GM19025 (cell line): Measurements from ENCODE around the gene JUN.

Source experiments
- ATAC-seq: cut with Tn5 transposase; IDR thresholded peaks from one replicate; pipeline ENCODE4 v1.9.1; 2021; ENCODE audit warnings: mild to moderate bottlenecking, low read depth, moderate library complexity; ENCODE audit not compliant: unreplicated experiment

The JUN gene

GRCh38 chr1:58784758-58785441 is 1.1 kb upstream of the JUN start:
- ATAC-seq = no peak

GRCh38 chr1:58783090-58783992 is 506 bp downstream of the JUN start:
- peak; percentile 12 for ATAC-seq

- no peak for ATAC-seq
Measured at GRCh38 chr1:58782178-58783089, 1.4 kb downstream of the JUN start.

GRCh38 chr1:58781541-58782177 is 2.2 kb downstream of the JUN start:
- no peak for ATAC-seq

GRCh38 chr1:58780836-58781452 is 2.9 kb downstream of the JUN start:
- no peak for ATAC-seq

- ATAC-seq = no peak
Measured at GRCh38 chr1:58780411-58780810, 3.4 kb downstream of the JUN start.

GRCh38 chr1:58779801-58780382 is 4.0 kb downstream of the JUN start:
- ATAC-seq = no peak

GRCh38 chr1:58779059-58779754 is 4.6 kb downstream of the JUN start:
- no peak for ATAC-seq

GRCh38 chr1:58778385-58779000 is 5.4 kb downstream of the JUN start:
- ATAC-seq = no peak

GRCh38 chr1:58774027-58774426 is 9.8 kb downstream of the JUN start:
- no peak for ATAC-seq

- peak; percentile 89 for ATAC-seq
Measured at GRCh38 chr1:58773406-58773840, 10.4 kb downstream of the JUN start.

GRCh38 chr1:58769809-58770320 is 14.0 kb downstream of the JUN start:
- no peak for ATAC-seq

GRCh38 chr1:58768971-58769808 is 14.7 kb downstream of the JUN start:
- ATAC-seq = no peak

GRCh38 chr1:58768191-58768731 is 15.6 kb downstream of the JUN start:
- no peak for ATAC-seq

- ATAC-seq = no peak
Measured at GRCh38 chr1:58767143-58767542, 16.7 kb downstream of the JUN start.

GRCh38 chr1:58765441-58765840 is 18.4 kb downstream of the JUN start:
- ATAC-seq = no peak

GRCh38 chr1:58765006-58765405 is 18.8 kb downstream of the JUN start:
- ATAC-seq = no peak
